MG63 (cell line): ENCODE data around the gene ROR2. TPM values are rescaled to one million over a fixed set of nuclear protein-coding genes. Genes with fewer than 3 reads are reported as not detected.
A peak's percentile ranks its signal among the peaks of the same experiment; 100 is the strongest.

Source experiments
- DNase-seq: peaks from one replicate; pipeline ENCODE4 v3.0.0-alpha.2; 2020
- H3K27me3 ChIP-seq: fragments of 250-450 bp; sonication (Bioruptor Pico); 2 replicates; pipeline ENCODE4 v1.5.1; 2020; ENCODE audit warnings: mild to moderate bottlenecking, moderate library complexity
- H3K36me3 ChIP-seq: fragments of 250-450 bp; sonication (Bioruptor Pico); 2 replicates; pipeline ENCODE4 v1.5.1; 2020; ENCODE audit warnings: mild to moderate bottlenecking, moderate library complexity
- H3K4me3 ChIP-seq: fragments of 250-450 bp; sonication (Bioruptor Pico); 2 replicates; pipeline ENCODE4 v1.5.1; 2020; ENCODE audit warnings: mild to moderate bottlenecking, moderate library complexity
- H3K9me3 ChIP-seq: fragments of 250-450 bp; sonication (Bioruptor Pico); 2 replicates; pipeline ENCODE4 v1.5.1; 2020; ENCODE audit warnings: mild to moderate bottlenecking, moderate library complexity
- total RNA-seq: library from RNA; depleted of rRNA; stranded (reverse); fragments of >200 nt; shearing (Covaris generic); gene quantifications from 2 replicates; pipeline ENCODE4 v1.2.3, GENCODE V29; 2014; ENCODE audit warnings: low replicate concordance

ROR2 gene
- total RNA-seq, 1 experiment from 2014 or later, result 0.20 TPM

GRCh38 chr9:91681461-91682305 lies 268.3 kb downstream of the ROR2 start:
- Histone ChIP-seq H3K27me3 (no peaks in the 10 kb centered on the region), H3K4me3 (no peak overlapping the region)
- peak; percentile 53 for DNase-seq

GRCh38 chr9:91680998-91681397 lies 269.0 kb downstream of the ROR2 start:
- Histone ChIP-seq H3K4me3 (no peak overlapping the region), H3K9me3 (0 out of 2 replicates have a peak, but pooled peaks cover 2% of the 10 kb centered on the region), H3K36me3 (no peaks in the 10 kb centered on the region), H3K27me3 (no peaks in the 10 kb centered on the region)
- DNase-seq, result no peak

More at GRCh38 chr9:91681461-91682305, 268.3 kb downstream of the ROR2 start:
- H3K9me3 ChIP-seq, result 0 out of 2 replicates have a peak, but pooled peaks cover 2% of the 10 kb centered on the region
- no peaks in the 10 kb centered on the region for H3K36me3 ChIP-seq

GRCh38 chr9:91680106-91680505 lies 269.9 kb downstream of the ROR2 start:
- H3K4me3 ChIP-seq, result no peak overlapping the region
- no peaks in the 10 kb centered on the region for H3K36me3 ChIP-seq
- no peak for DNase-seq
- 0 out of 2 replicates have a peak, but pooled peaks cover 2% of the 10 kb centered on the region for H3K9me3 ChIP-seq
- no peaks in the 10 kb centered on the region for H3K27me3 ChIP-seq

GRCh38 chr9:91678807-91679580 lies 271.0 kb downstream of the ROR2 start:
- Histone ChIP-seq H3K9me3 (0 out of 2 replicates have a peak, but pooled peaks cover 2% of the 10 kb centered on the region), H3K4me3 (no peak overlapping the region), H3K36me3 (no peaks in the 10 kb centered on the region), H3K27me3 (no peaks in the 10 kb centered on the region)
- DNase-seq, result no peak

- no peaks in the 10 kb centered on the region for H3K9me3 ChIP-seq
- no peak for DNase-seq
- H3K36me3 ChIP-seq, result no peaks in the 10 kb centered on the region
- no peak overlapping the region for H3K4me3 ChIP-seq
- H3K27me3 ChIP-seq, result no peaks in the 10 kb centered on the region
These were observed 272.1 kb downstream of the ROR2 start for GRCh38 chr9:91677822-91678436.

- Histone ChIP-seq H3K36me3 (no peaks in the 10 kb centered on the region), H3K9me3 (no peaks in the 10 kb centered on the region), H3K27me3 (no peaks in the 10 kb centered on the region), H3K4me3 (no peak overlapping the region)
- DNase-seq, result no peak
These were observed 272.7 kb downstream of the ROR2 start for GRCh38 chr9:91677331-91677730.

GRCh38 chr9:91676046-91676445 lies 274.0 kb downstream of the ROR2 start:
- Histone ChIP-seq H3K9me3 (no peaks in the 10 kb centered on the region), H3K36me3 (no peaks in the 10 kb centered on the region), H3K4me3 (no peak overlapping the region), H3K27me3 (no peaks in the 10 kb centered on the region)
- no peak for DNase-seq

GRCh38 chr9:91664663-91665062 lies 285.4 kb downstream of the ROR2 start:
- Histone ChIP-seq H3K36me3 (no peaks in the 10 kb centered on the region), H3K4me3 (no peak overlapping the region), H3K27me3 (no peaks in the 10 kb centered on the region), H3K9me3 (no peaks in the 10 kb centered on the region)
- no peak for DNase-seq

- Histone ChIP-seq H3K4me3 (no peak overlapping the region), H3K9me3 (no peaks in the 10 kb centered on the region), H3K27me3 (no peaks in the 10 kb centered on the region), H3K36me3 (no peaks in the 10 kb centered on the region)
- DNase-seq, result no peak
These were observed 286.2 kb downstream of the ROR2 start for GRCh38 chr9:91663858-91664257.

- DNase-seq, result no peak
- no peaks in the 10 kb centered on the region for H3K9me3 ChIP-seq
- no peak overlapping the region for H3K4me3 ChIP-seq
- H3K27me3 ChIP-seq, result no peaks in the 10 kb centered on the region
- no peaks in the 10 kb centered on the region for H3K36me3 ChIP-seq
These were observed 288.6 kb downstream of the ROR2 start for GRCh38 chr9:91661451-91661850.

- H3K9me3 ChIP-seq, result no peaks in the 10 kb centered on the region
- H3K27me3 ChIP-seq, result no peaks in the 10 kb centered on the region
- no peaks in the 10 kb centered on the region for H3K36me3 ChIP-seq
- no peak for DNase-seq
- H3K4me3 ChIP-seq, result no peak overlapping the region
These were observed 289.5 kb downstream of the ROR2 start for GRCh38 chr9:91660521-91660920.

- Histone ChIP-seq H3K36me3 (no peaks in the 10 kb centered on the region), H3K9me3 (no peaks in the 10 kb centered on the region), H3K27me3 (no peaks in the 10 kb centered on the region), H3K4me3 (no peak overlapping the region)
- peak; percentile 27 for DNase-seq
These were observed 290.2 kb downstream of the ROR2 start for GRCh38 chr9:91659529-91660495.

- no peak for DNase-seq
- no peak overlapping the region for H3K4me3 ChIP-seq
- no peaks in the 10 kb centered on the region for H3K36me3 ChIP-seq
- no peaks in the 10 kb centered on the region for H3K27me3 ChIP-seq
- no peaks in the 10 kb centered on the region for H3K9me3 ChIP-seq
These were observed 291.4 kb downstream of the ROR2 start for GRCh38 chr9:91658513-91659105.

- H3K4me3 ChIP-seq, result no peak overlapping the region
- no peaks in the 10 kb centered on the region for H3K36me3 ChIP-seq
- H3K9me3 ChIP-seq, result no peaks in the 10 kb centered on the region
- no peak for DNase-seq
- no peaks in the 10 kb centered on the region for H3K27me3 ChIP-seq
These were observed 292.5 kb downstream of the ROR2 start for GRCh38 chr9:91657501-91657900.

- no peaks in the 10 kb centered on the region for H3K36me3 ChIP-seq
- DNase-seq, result no peak
- no peaks in the 10 kb centered on the region for H3K9me3 ChIP-seq
- no peaks in the 10 kb centered on the region for H3K27me3 ChIP-seq
- H3K4me3 ChIP-seq, result no peak overlapping the region
These were observed 294.4 kb downstream of the ROR2 start for GRCh38 chr9:91655658-91656057.

GRCh38 chr9:91655215-91655614 lies 294.8 kb downstream of the ROR2 start:
- Histone ChIP-seq H3K9me3 (no peaks in the 10 kb centered on the region), H3K4me3 (no peak overlapping the region), H3K36me3 (no peaks in the 10 kb centered on the region), H3K27me3 (peaks cover 1% of the 10 kb centered on the region; the same call in 1 of the 2 replicates)
- no peak for DNase-seq
